Stimulated activated CD4-positive, alpha-beta T cell treated with anti-CD3 and anti-CD28 coated beads, Interleukin-2, amount 100 ng/mL, for 48 hours (primary cell): ENCODE measurements around the gene KCNG2.

Source experiments
- DNase-seq, 2 donors: peaks; one replicate each; pipeline ENCODE4 v3.0.0-alpha.2; 2020

KCNG2 gene

GRCh38 chr18:79823120-79823519 lies 25.4 kb downstream of the KCNG2 start:
- no peak for DNase-seq

- DNase-seq = no peak
These were observed 28.2 kb downstream of the KCNG2 start for GRCh38 chr18:79825913-79826312.

GRCh38 chr18:79826966-79827365 lies 29.2 kb downstream of the KCNG2 start:
- DNase-seq = no peak

GRCh38 chr18:79828258-79828657 lies 30.5 kb downstream of the KCNG2 start:
- no peak for DNase-seq

- DNase-seq = no peak
These were observed 31.6 kb downstream of the KCNG2 start for GRCh38 chr18:79829136-79829854.

- no peak for DNase-seq
These were observed 34.4 kb downstream of the KCNG2 start for GRCh38 chr18:79832169-79832568.

- no peak for DNase-seq
These were observed 37.1 kb downstream of the KCNG2 start for GRCh38 chr18:79834834-79835233.

GRCh38 chr18:79841936-79842335 lies 44.2 kb downstream of the KCNG2 start:
- DNase-seq = no peak

GRCh38 chr18:79844999-79845563 lies 47.3 kb downstream of the KCNG2 start:
- no peak for DNase-seq

GRCh38 chr18:79846936-79847557 lies 49.3 kb downstream of the KCNG2 start:
- DNase-seq = no peak

GRCh38 chr18:79847606-79848293 lies 50.0 kb downstream of the KCNG2 start:
- no peak for DNase-seq

GRCh38 chr18:79848294-79848578 lies 50.5 kb downstream of the KCNG2 start:
- no peak for DNase-seq

- no peak for DNase-seq
These were observed 51.0 kb downstream of the KCNG2 start for GRCh38 chr18:79848579-79849327.

- no peak for DNase-seq
These were observed 51.8 kb downstream of the KCNG2 start for GRCh38 chr18:79849328-79850207.

- no peak for DNase-seq
These were observed 53.0 kb downstream of the KCNG2 start for GRCh38 chr18:79850731-79851130.

- DNase-seq = no peak
These were observed 53.8 kb downstream of the KCNG2 start for GRCh38 chr18:79851489-79851888.

- DNase-seq = no peak
These were observed 54.2 kb downstream of the KCNG2 start for GRCh38 chr18:79851950-79852349.

- DNase-seq = no peak
These were observed 55.0 kb downstream of the KCNG2 start for GRCh38 chr18:79852561-79853302.

GRCh38 chr18:79853303-79853992 lies 55.7 kb downstream of the KCNG2 start:
- no peak for DNase-seq

GRCh38 chr18:79853993-79854364 lies 56.2 kb downstream of the KCNG2 start:
- no peak for DNase-seq
